SU-DHL-6 (cell line): Measurements from ENCODE around the gene HOXA9.
A peak's percentile ranks its signal among the peaks of the same experiment; 100 is the strongest.

Experiments
- H2AFZ ChIP-seq: fragments of 200-600 bp; sonication (generic); 2 replicates; pipeline ENCODE4 v1.6.1; 2014; ENCODE audit warnings: low read depth, mild to moderate bottlenecking, moderate library complexity, mixed read lengths, antibody characterized with exemption, low read length; ENCODE audit not compliant: severe bottlenecking
- H3F3A ChIP-seq: fragments of 200-600 bp; shearing (Covaris generic); 2 replicates; pipeline ENCODE4 v1.6.0; 2016; ENCODE audit warnings: antibody characterized with exemption, mild to moderate bottlenecking; ENCODE audit not compliant: insufficient read depth
- H3K27ac ChIP-seq: fragments of 200-600 bp; sonication (generic); 2 replicates; pipeline ENCODE4 v1.5.1; 2016; ENCODE audit warnings: low read depth, mild to moderate bottlenecking, low read length, moderate library complexity, mixed read lengths
- H3K27me3 ChIP-seq: fragments of 200-600 bp; sonication (generic), shearing (Covaris generic); 2 replicates; pipeline ENCODE4 v1.6.0; 2014; ENCODE audit warnings: mild to moderate bottlenecking, low read length
- H3K36me3 ChIP-seq: fragments of 200-600 bp; sonication (generic); 2 replicates; pipeline ENCODE4 v1.6.1; 2014; ENCODE audit warnings: mild to moderate bottlenecking, low read length, mixed read lengths
- H3K4me2 ChIP-seq: fragments of 300-600, 200-600 bp; shearing (Covaris generic), sonication (generic); 2 replicates; pipeline ENCODE4 v1.6.0; 2014; ENCODE audit warnings: low read length, low read depth, mild to moderate bottlenecking; ENCODE audit not compliant: poor library complexity, severe bottlenecking
- H3K4me3 ChIP-seq: fragments of 200-600 bp; sonication (generic); 2 replicates; pipeline ENCODE4 v1.5.1; 2014; ENCODE audit warnings: antibody characterized with exemption, low read length, mild to moderate bottlenecking, mixed read lengths; ENCODE audit not compliant: insufficient read depth, poor library complexity, severe bottlenecking
- H3K79me2 ChIP-seq: fragments of 200-600 bp; sonication (generic); 2 replicates; pipeline ENCODE4 v1.6.1; 2014; ENCODE audit warnings: mild to moderate bottlenecking, low read length, moderate library complexity; ENCODE audit not compliant: insufficient read depth
- H3K9ac ChIP-seq: fragments of 200-600 bp; sonication (generic); 2 replicates; pipeline ENCODE4 v1.7.0; 2014; ENCODE audit warnings: mild to moderate bottlenecking, low read length
- H3K9me2 ChIP-seq: fragments of 200-600 bp; sonication (generic); replicated peaks from 2 replicates; pipeline ENCODE4 v1.6.1; 2014; ENCODE audit warnings: low read length; ENCODE audit not compliant: insufficient read depth
- H3K9me3 ChIP-seq: fragments of 200-600 bp; sonication (generic); 2 replicates; pipeline ENCODE4 v1.6.1; 2014; ENCODE audit warnings: low read length, mixed read lengths; ENCODE audit not compliant: insufficient read depth
- H4K20me1 ChIP-seq: fragments of 200-600 bp; sonication (generic); 2 replicates; pipeline ENCODE4 v1.6.1; 2014; ENCODE audit warnings: low read depth, mild to moderate bottlenecking, antibody characterized with exemption, low read length, moderate library complexity, mixed read lengths
- EZH2phosphoT487 ChIP-seq: fragments of 200-600 bp; sonication (generic), shearing (Covaris generic); conservative IDR thresholded peaks from 2 replicates; pipeline ENCODE4 v1.6.1; 2018; ENCODE audit warnings: mild to moderate bottlenecking, antibody characterized with exemption, low read length, moderate library complexity, mixed read lengths
- TF ChIP-seq, protein P1 (sequence below): fragments of 200-600 bp; sonication (generic); IDR thresholded peaks from one replicate; pipeline ENCODE4 v1.5.1; 2017; ENCODE audit warnings: antibody characterized with exemption, mild to moderate bottlenecking, low read length, moderate library complexity; ENCODE audit not compliant: insufficient read depth, poor library complexity, severe bottlenecking

HOXA9 gene

DNA sequence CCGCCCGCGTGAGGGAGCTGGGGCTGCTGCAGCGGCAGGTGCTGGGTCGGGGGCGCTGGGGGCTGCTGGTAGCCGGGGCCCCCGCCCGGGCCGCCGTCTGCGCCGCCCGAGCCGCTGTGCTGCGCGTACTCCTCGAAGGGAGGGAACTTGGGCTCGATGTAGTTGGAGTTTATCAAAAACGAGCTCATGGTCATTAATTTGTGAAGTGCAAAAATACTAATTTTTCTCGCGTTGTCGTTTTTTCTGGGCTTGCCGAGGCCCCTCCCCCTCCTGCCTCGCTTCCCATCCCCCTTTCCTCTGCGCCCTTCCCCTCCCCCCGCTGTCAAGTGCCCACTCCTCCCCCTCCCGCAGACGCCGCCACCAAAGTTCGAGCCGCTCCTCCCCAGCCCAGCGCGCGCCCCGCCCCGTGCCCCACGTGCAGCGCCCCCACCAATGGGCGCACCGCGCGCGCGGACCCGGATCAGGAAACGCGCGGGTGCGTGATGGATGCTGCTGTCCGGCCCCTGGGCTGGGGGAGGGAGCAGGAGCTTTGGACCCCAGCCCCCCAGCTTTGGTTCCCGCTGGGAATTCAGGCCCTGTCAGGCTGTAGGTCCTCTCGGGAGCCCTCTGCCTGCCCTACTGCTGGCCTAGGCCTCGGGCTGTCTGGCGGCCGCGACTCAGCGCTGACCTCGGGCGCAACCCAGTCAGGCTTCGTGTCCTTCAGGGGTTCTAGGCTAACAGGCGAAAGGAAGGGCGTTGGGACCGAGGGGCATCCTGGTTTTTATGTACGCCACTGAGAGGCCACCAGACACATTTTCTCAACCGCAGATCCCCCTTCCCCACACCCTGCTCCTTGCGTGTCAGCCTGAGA, 34.6 kb downstream of the HOXA9 start, which contains the start of gene HOXA4:
TSS of gene HOXA4 (minus strand) at position 218 of the 850 bp plus-strand sequence. CDS start at position 194, 24 bp downstream.
- TF ChIP-seq, protein P1, sequence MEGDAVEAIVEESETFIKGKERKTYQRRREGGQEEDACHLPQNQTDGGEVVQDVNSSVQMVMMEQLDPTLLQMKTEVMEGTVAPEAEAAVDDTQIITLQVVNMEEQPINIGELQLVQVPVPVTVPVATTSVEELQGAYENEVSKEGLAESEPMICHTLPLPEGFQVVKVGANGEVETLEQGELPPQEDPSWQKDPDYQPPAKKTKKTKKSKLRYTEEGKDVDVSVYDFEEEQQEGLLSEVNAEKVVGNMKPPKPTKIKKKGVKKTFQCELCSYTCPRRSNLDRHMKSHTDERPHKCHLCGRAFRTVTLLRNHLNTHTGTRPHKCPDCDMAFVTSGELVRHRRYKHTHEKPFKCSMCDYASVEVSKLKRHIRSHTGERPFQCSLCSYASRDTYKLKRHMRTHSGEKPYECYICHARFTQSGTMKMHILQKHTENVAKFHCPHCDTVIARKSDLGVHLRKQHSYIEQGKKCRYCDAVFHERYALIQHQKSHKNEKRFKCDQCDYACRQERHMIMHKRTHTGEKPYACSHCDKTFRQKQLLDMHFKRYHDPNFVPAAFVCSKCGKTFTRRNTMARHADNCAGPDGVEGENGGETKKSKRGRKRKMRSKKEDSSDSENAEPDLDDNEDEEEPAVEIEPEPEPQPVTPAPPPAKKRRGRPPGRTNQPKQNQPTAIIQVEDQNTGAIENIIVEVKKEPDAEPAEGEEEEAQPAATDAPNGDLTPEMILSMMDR: no peak
- TF ChIP-seq EZH2phosphoT487: no peak
- H3K9me2 ChIP-seq: no peaks in the 10 kb centered on the region
- H3K27ac ChIP-seq: peak within 1 kb of the TSS; percentile 86
- peaks cover 7% of the 10 kb centered on the region; the same call in 1 of the 2 replicates for H3F3A ChIP-seq
- peak within 1 kb of the TSS; percentile 65 for H3K4me2 ChIP-seq
- H3K27me3 ChIP-seq: no peaks in the 10 kb centered on the region
- peak within 1 kb of the TSS; percentile 95 for H2AFZ ChIP-seq
- no peaks in the 10 kb centered on the region for H3K9me3 ChIP-seq
- H3K36me3 ChIP-seq: no peaks in the 10 kb centered on the region
- H4K20me1 ChIP-seq: no peaks in the 10 kb centered on the region
- peak within 1 kb of the TSS; percentile 84 for H3K9ac ChIP-seq
- peak within 1 kb of the TSS; percentile 82 for H3K4me3 ChIP-seq
- H3K79me2 ChIP-seq: no peaks in the 10 kb centered on the region

DNA sequence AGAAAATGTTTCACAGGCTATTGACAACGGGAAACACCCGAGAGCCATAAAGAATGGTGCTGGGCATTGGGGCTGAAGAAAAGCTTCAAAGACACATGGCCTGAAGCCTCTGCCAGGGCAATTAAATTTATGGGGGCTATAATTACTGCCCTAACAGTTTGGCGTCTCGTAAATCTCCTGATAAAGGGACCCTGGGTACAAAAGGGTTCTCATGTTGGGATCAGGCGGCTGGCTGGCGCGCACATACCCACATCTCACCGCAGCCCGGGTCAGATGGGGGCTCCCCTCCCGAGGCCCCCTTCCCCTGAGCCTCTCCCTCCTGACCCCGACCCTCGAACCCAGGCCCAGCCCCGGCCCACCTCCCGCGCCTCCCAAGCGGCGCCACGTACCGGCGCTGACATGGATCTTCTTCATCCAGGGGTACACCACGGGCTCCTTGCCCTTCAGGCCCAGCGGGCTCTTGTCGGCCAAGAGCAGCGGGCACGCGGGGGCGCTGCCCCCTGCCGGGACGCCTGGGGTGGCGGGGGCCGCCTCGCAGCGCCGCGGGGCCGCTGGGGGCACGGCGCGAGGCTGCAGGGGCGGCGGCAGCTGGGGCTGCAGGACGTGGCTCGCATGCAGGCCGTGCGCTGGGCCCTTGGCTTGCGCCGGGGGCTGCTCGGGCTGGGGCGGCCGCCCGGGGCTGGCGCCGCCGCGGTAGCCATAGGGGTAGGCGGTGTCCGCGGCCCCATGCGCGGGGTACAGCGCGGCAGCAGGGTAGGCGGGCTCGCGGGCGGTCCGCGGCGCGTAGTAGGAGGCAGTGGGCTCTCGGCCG, 35.4 kb downstream of the HOXA9 start:
- Histone ChIP-seq H2AFZ (peak overlapping the region; percentile 74), H3K79me2 (no peaks in the 10 kb centered on the region), H3K9me2 (no peaks in the 10 kb centered on the region), H3K4me3 (peak overlapping the region; percentile 82), H3K4me2 (peak overlapping the region; percentile 65), H3F3A (peaks cover 7% of the 10 kb centered on the region; the same call in 1 of the 2 replicates), H3K9me3 (no peaks in the 10 kb centered on the region), H3K27me3 (no peaks in the 10 kb centered on the region), H3K27ac (peak overlapping the region; percentile 86), H3K36me3 (no peaks in the 10 kb centered on the region), H3K9ac (peak overlapping the region; percentile 84), H4K20me1 (no peaks in the 10 kb centered on the region)
- TF ChIP-seq, protein P1: peak; percentile 58
- no peak for TF ChIP-seq EZH2phosphoT487

DNA sequence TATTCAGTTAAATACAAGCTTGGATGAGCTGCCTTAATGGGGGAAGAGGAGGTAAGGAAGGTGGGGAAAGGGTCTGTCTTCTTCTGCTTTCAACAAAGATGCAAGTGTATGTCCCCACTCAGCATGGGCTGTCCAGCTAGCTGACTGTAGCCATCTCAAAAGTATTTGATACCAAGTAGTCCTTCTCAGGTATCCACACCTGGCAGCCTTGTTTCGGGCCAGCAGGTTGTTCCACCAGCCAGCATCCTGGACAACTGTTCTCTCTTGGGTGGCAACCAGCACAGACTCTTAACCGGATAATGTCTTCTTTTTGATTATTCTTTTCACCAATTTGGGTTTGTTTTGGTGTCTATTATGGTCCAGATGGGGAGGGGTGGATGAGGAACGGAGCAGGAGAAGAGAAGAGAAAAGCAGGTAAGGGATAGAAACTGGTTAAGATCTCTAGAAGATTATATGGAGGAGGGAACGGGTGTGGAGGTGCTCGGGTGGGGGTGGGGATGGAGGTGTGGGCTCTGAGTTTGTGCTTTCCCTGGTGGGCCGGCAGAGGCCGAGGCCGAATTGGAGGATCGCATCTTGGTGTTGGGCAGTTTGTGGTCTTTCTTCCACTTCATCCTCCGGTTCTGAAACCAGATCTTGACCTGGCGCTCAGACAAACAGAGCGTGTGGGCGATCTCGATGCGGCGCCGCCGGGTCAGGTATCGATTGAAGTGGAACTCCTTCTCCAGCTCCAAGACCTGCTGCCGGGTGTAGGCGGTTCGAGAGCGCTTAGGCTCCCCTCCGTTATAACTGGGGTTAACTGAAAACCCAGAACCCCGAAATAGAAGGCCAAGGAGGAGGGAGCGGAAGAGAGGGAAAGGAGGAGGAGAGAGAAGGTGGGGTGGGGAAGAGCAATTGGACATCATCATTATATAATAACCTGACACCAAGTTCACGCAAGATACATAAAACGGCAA, 36.3 kb downstream of the HOXA9 start:
- H3F3A ChIP-seq: peaks cover 7% of the 10 kb centered on the region; the same call in 1 of the 2 replicates

More for the DNA sequence above, 36.3 kb downstream of the HOXA9 start:
- no peaks in the 10 kb centered on the region for H3K36me3 ChIP-seq
- peak overlapping the region; percentile 74 for H2AFZ ChIP-seq
- H4K20me1 ChIP-seq: no peaks in the 10 kb centered on the region
- H3K27ac ChIP-seq: no peak overlapping the region
- H3K9me3 ChIP-seq: no peaks in the 10 kb centered on the region
- H3K9ac ChIP-seq: peak overlapping the region; percentile 84
- H3K27me3 ChIP-seq: no peaks in the 10 kb centered on the region
- peak overlapping the region; percentile 65 for H3K4me2 ChIP-seq
- H3K9me2 ChIP-seq: no peaks in the 10 kb centered on the region
- peak overlapping the region; percentile 82 for H3K4me3 ChIP-seq
- TF ChIP-seq EZH2phosphoT487: no peak
- TF ChIP-seq, protein P1: no peak
- H3K79me2 ChIP-seq: no peaks in the 10 kb centered on the region
